Liver (tissue), 9 donors: ENCODE data around the gene HOXA3. TPM values are rescaled to one million over a fixed set of nuclear protein-coding genes. Genes with fewer than 3 reads are reported as not detected.

ENCODE experiments used
- DNase-seq: peaks from one replicate; pipeline ENCODE4 v3.0.0-alpha.2; 2017; ENCODE audit warnings: low spot score
- H3K27ac ChIP-seq, 2 donors: one replicate each; pipeline ENCODE4 v1.7.0; 2013; ENCODE audit warnings: inconsistent platforms in 2 of 2, low read length in 2 of 2, control low read depth in 1 of 2, low read depth in 1 of 2, mild to moderate bottlenecking in 1 of 2
- H3K27me3 ChIP-seq, 4 donors: one replicate each; pipeline versions ENCODE4 v1.6.1 to v1.7.0; 2013; ENCODE audit warnings: low read length in 3 of 4, inconsistent platforms in 1 of 4, mild to moderate bottlenecking in 1 of 4, moderate library complexity in 1 of 4; ENCODE audit not compliant: control insufficient read depth in 4 of 4, insufficient read depth in 4 of 4
- H3K36me3 ChIP-seq, 4 donors: one replicate each; pipeline versions ENCODE4 v1.6.1 to v1.7.0; 2013; ENCODE audit warnings: low read length in 3 of 4, mild to moderate bottlenecking in 3 of 4, low read depth in 1 of 4, moderate library complexity in 1 of 4; ENCODE audit not compliant: control insufficient read depth in 4 of 4, insufficient read depth in 3 of 4
- H3K4me1 ChIP-seq, 4 donors: one replicate each; pipeline versions ENCODE4 v1.6.1 to v1.7.0; 2013; ENCODE audit warnings: low read length in 3 of 4, mild to moderate bottlenecking in 3 of 4, moderate library complexity in 1 of 4; ENCODE audit not compliant: control insufficient read depth in 4 of 4, insufficient read depth in 4 of 4
- H3K4me3 ChIP-seq, 3 donors: one replicate each; pipeline versions ENCODE4 v1.6.1 to v1.7.0; 2013; ENCODE audit warnings: low read length in 3 of 3, control low read depth in 1 of 3, low read depth in 1 of 3, mild to moderate bottlenecking in 1 of 3
- H3K9ac ChIP-seq, 2 donors: one replicate each; pipeline ENCODE4 v1.7.0; 2013; ENCODE audit warnings: low read length in 2 of 2, mild to moderate bottlenecking in 2 of 2, moderate library complexity in 2 of 2, control low read depth in 1 of 2, low read depth in 1 of 2
- H3K9me3 ChIP-seq, 4 donors: one replicate each; pipeline versions ENCODE4 v1.6.1 to v1.7.0; 2013; ENCODE audit warnings: low read length in 3 of 4; ENCODE audit not compliant: control insufficient read depth in 4 of 4
- ATF3 ChIP-seq: IDR thresholded peaks from 2 replicates; pipeline ENCODE4 v1.6.1; 2016; ENCODE audit warnings: antibody characterized with exemption
- CTCF ChIP-seq: fragments of 150-350 bp; IDR thresholded peaks from 2 replicates; pipeline ENCODE4 v1.5.1; 2017; ENCODE audit warnings: improper control_type of control experiment, low read depth, low read length; ENCODE audit not compliant: missing input control
- EGR1 ChIP-seq, 2 donors: IDR thresholded peaks; 2 replicates each; pipeline ENCODE4 v1.6.1; 2016 to 2018; ENCODE audit warnings: antibody characterized with exemption in 2 of 2, low read depth in 2 of 2
- FOXA1 ChIP-seq: IDR thresholded peaks from 2 replicates; pipeline ENCODE4 v1.6.1; 2016; ENCODE audit warnings: antibody characterized with exemption
- GABPA ChIP-seq, 2 donors: IDR thresholded peaks in 1 of 2; conservative IDR thresholded peaks in 1 of 2; 2 replicates each; pipeline ENCODE4 v1.6.1; 2016; ENCODE audit warnings: antibody characterized with exemption in 2 of 2, mild to moderate bottlenecking in 1 of 2, moderate library complexity in 1 of 2
- HNF4G ChIP-seq: IDR thresholded peaks from 2 replicates; pipeline ENCODE4 v1.6.1; 2016; ENCODE audit warnings: antibody characterized with exemption
- JUND ChIP-seq, 2 donors: IDR thresholded peaks; 2 replicates each; pipeline ENCODE4 v1.6.1; 2016; ENCODE audit warnings: antibody characterized with exemption in 2 of 2
- MAX ChIP-seq: IDR thresholded peaks from 2 replicates; pipeline ENCODE4 v1.6.1; 2016; ENCODE audit warnings: antibody characterized with exemption
- NR2F2 ChIP-seq: IDR thresholded peaks from 2 replicates; pipeline ENCODE4 v1.6.1; 2016; ENCODE audit warnings: antibody characterized with exemption
- RAD21 ChIP-seq, 2 donors: IDR thresholded peaks; 2 replicates each; pipeline ENCODE4 v1.6.1; 2016; ENCODE audit warnings: antibody characterized with exemption in 2 of 2, mild to moderate bottlenecking in 2 of 2
- RXRA ChIP-seq, 2 donors: IDR thresholded peaks; 2 replicates each; pipeline ENCODE4 v1.6.1; 2017 to 2018; ENCODE audit warnings: antibody characterized with exemption in 2 of 2, mild to moderate bottlenecking in 1 of 2
- SP1 ChIP-seq: IDR thresholded peaks from 2 replicates; pipeline ENCODE4 v1.6.1; 2018; ENCODE audit warnings: antibody characterized with exemption, mild to moderate bottlenecking
- TAF1 ChIP-seq: conservative IDR thresholded peaks from 2 replicates; pipeline ENCODE4 v1.6.1; 2016; ENCODE audit warnings: antibody characterized with exemption, mild to moderate bottlenecking
- YY1 ChIP-seq: IDR thresholded peaks from 2 replicates; pipeline ENCODE4 v1.6.1; 2016; ENCODE audit warnings: antibody characterized with exemption, mild to moderate bottlenecking
- ZBTB33 ChIP-seq: IDR thresholded peaks from 2 replicates; pipeline ENCODE4 v1.6.1; 2016; ENCODE audit warnings: antibody characterized with exemption
- WGBS: extraction: QIAGEN DNeasy Blood & Tissue Kit; methylation state at CpG from one replicate; pipeline ENCODE4 v1.1.7; 2013; 5-methylcytosine and 5-hydroxymethylcytosine counted together
- polyA plus RNA-seq, 2 donors: library from polyadenylated mRNA; stranded (reverse) in 1 of 2; unstranded in 1 of 2; fragments of 200-250 nt in 1 of 2; fragments of >200 nt in 1 of 2; fragmentation: Nextera tagmentation in 1 of 2; extraction: Ambion mirVana in 1 of 2; gene quantifications; one replicate each; pipeline versions ENCODE4 v1.2.1 to v1.2.3, GENCODE V29; 2013 to 2015
- total RNA-seq, 2 donors: library from RNA; depleted of rRNA; stranded (reverse); fragments of >200 nt; gene quantifications; one replicate each; pipeline ENCODE4 v1.2.3, GENCODE V29; 2014
- donor health status: healthy.
- donor health status: healthy.
- donor health status: healthy.
- donor health status: healthy.
- donor health status: healthy.

The HOXA3 gene
- total and polyA plus RNA-seq, 4 donors, result 0.11 to 0.28 (median 0.20) TPM

- H3K4me3 ChIP-seq, result peak overlapping the region in 2 of 3 donors; percentile 11 to 25
- no peak for DNase-seq
- peaks cover 0 to 7% (median under 1%) of the 10 kb centered on the region in 4 donors for H3K4me1 ChIP-seq
- peaks cover 5 to 20% (median 17%) of the 10 kb centered on the region in 4 donors for H3K27me3 ChIP-seq
- H3K27ac ChIP-seq, result peak overlapping the region; percentile 45 to 87
- no peak for TF ChIP-seq ATF3
- peak overlapping the region; percentile 5 to 28 for H3K9ac ChIP-seq
- H3K9me3 ChIP-seq, result no peaks in the 10 kb centered on the region
- H3K36me3 ChIP-seq, result no peaks in the 10 kb centered on the region
- 11% methylated on average over 35 of the region's 35 CpGs for WGBS
Measured at GRCh38 chr7:27097686-27098577, 54.5 kb downstream of the HOXA3 start.

GRCh38 chr7:27096768-27097514 lies 55.4 kb downstream of the HOXA3 start:
- DNase-seq, result no peak
- peaks cover 4 to 28% (median 17%) of the 10 kb centered on the region in 4 donors for H3K27me3 ChIP-seq
- peak overlapping the region in 2 of 3 donors; percentile 6 to 61 for H3K4me3 ChIP-seq
- WGBS, result 4% methylated on average over 41 of the region's 41 CpGs
- no peaks in the 10 kb centered on the region for H3K36me3 ChIP-seq
- H3K4me1 ChIP-seq, result peaks cover 0 to 6% (median under 1%) of the 10 kb centered on the region in 4 donors
- no peak for TF ChIP-seq RAD21 (IDR thresholded peaks at IDR 0.05)
- TF ChIP-seq GABPA (IDR thresholded peaks at IDR 0.05 in 1 of 2, conservative IDR thresholded peaks at IDR 0.05 in 1 of 2), result no peak
- no peak for TF ChIP-seq EGR1 (IDR thresholded peaks at IDR 0.05; ENCODE audit: low read depth in 2 of 2)
- TF ChIP-seq CTCF, result no peak
- TF ChIP-seq YY1, result no peak
- TF ChIP-seq ZBTB33, result no peak
- TF ChIP-seq SP1, result no peak
- no peak for TF ChIP-seq NR2F2
- no peak for TF ChIP-seq MAX
- no peak for TF ChIP-seq FOXA1
- no peak for TF ChIP-seq JUND (IDR thresholded peaks at IDR 0.05)
- no peak for TF ChIP-seq HNF4G
- no peak for TF ChIP-seq ATF3
- TF ChIP-seq RXRA (IDR thresholded peaks at IDR 0.05), result no peak
- TF ChIP-seq TAF1, result no peak
- peak overlapping the region; percentile 84 to 87 for H3K27ac ChIP-seq
- H3K9me3 ChIP-seq, result no peaks in the 10 kb centered on the region
- H3K9ac ChIP-seq, result peak overlapping the region in 1 of 2 donors; percentile 22
